ENCODE results near the gene HIRIP3. TPM values are rescaled to one million over a fixed set of nuclear protein-coding genes. Genes with fewer than 3 reads are reported as not detected.

The HIRIP3 gene
- total and polyA plus RNA-seq, 2 of the 13 experiments (the other 11 are each of a cell fraction or from before 2014, with no cell fraction given): 12.6 to 17.2 TPM

DNA sequence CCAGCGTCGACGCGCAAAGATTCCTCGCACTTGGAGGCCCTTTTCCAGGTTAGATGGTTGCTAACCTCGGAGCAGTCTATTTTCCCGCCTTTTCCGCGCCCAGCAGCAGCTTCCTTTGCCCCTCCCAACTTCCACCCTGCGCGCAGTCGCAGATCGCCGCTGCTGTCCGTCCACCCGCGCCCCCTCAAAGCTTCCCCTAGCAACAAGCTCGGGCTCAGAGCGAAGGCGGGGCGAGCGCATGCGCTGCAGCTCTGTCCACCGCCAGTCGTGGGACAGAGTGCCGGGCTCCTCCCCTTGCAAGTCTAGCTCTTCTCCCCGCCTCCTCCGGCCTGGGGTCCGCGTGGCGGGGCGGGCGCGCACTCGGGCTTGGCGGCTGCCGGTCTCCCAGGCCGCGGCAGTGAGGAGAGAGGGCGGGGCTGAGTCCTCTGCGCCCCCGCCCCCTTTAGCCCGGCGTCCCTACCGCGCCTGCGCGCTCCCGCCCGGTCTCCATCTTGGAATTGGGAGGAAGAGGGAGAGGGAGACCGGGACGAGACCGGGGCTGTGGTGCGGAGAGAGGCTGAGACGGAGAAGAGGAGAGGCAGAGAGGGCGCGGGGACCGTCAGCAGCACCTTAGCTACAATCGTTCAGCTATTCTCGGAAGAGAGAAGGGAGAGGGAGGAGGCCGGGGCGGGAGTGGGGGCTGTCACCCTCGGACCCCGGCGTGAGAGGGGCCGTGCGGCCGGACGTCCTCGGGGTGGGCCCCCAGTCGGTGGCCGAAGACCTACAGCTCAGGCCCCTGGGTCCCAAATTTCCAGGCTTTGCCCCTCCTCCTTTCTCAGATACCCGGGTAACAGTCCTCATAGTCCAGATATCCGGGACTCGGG, 21.8 kb downstream of the HIRIP3 start, which contains the start of gene TAOK2 (continued):
- TF ChIP-seq, protein P1, sequence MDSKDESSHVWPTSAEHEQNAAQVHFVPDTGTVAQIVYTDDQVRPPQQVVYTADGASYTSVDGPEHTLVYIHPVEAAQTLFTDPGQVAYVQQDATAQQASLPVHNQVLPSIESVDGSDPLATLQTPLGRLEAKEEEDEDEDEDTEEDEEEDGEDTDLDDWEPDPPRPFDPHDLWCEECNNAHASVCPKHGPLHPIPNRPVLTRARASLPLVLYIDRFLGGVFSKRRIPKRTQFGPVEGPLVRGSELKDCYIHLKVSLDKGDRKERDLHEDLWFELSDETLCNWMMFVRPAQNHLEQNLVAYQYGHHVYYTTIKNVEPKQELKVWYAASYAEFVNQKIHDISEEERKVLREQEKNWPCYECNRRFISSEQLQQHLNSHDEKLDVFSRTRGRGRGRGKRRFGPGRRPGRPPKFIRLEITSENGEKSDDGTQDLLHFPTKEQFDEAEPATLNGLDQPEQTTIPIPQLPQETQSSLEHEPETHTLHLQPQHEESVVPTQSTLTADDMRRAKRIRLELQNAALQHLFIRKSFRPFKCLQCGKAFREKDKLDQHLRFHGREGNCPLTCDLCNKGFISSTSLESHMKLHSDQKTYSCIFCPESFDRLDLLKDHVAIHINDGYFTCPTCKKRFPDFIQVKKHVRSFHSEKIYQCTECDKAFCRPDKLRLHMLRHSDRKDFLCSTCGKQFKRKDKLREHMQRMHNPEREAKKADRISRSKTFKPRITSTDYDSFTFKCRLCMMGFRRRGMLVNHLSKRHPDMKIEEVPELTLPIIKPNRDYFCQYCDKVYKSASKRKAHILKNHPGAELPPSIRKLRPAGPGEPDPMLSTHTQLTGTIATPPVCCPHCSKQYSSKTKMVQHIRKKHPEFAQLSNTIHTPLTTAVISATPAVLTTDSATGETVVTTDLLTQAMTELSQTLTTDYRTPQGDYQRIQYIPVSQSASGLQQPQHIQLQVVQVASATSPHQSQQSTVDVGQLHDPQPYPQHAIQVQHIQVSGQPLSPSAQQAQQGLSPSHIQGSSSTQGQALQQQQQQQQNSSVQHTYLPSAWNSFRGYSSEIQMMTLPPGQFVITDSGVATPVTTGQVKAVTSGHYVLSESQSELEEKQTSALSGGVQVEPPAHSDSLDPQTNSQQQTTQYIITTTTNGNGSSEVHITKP (CRISPR knock-in tag; IDR thresholded peaks at IDR 0.05; ENCODE audit: low read depth): peak; percentile 71
- TF ChIP-seq, protein P2, sequence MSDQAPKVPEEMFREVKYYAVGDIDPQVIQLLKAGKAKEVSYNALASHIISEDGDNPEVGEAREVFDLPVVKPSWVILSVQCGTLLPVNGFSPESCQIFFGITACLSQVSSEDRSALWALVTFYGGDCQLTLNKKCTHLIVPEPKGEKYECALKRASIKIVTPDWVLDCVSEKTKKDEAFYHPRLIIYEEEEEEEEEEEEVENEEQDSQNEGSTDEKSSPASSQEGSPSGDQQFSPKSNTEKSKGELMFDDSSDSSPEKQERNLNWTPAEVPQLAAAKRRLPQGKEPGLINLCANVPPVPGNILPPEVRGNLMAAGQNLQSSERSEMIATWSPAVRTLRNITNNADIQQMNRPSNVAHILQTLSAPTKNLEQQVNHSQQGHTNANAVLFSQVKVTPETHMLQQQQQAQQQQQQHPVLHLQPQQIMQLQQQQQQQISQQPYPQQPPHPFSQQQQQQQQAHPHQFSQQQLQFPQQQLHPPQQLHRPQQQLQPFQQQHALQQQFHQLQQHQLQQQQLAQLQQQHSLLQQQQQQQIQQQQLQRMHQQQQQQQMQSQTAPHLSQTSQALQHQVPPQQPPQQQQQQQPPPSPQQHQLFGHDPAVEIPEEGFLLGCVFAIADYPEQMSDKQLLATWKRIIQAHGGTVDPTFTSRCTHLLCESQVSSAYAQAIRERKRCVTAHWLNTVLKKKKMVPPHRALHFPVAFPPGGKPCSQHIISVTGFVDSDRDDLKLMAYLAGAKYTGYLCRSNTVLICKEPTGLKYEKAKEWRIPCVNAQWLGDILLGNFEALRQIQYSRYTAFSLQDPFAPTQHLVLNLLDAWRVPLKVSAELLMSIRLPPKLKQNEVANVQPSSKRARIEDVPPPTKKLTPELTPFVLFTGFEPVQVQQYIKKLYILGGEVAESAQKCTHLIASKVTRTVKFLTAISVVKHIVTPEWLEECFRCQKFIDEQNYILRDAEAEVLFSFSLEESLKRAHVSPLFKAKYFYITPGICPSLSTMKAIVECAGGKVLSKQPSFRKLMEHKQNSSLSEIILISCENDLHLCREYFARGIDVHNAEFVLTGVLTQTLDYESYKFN (CRISPR knock-in tag; conservative IDR thresholded peaks at IDR 0.05): peak; percentile 79
- TF ChIP-seq ZNF136 (CRISPR knock-in tag; IDR thresholded peaks at IDR 0.05; ENCODE audit: low read depth) (0 out of 2 replicates have a peak, but pooled peaks have one; percentile 24), CEBPG (CRISPR knock-in tag; IDR thresholded peaks at IDR 0.05) (no peak), SATB2 (CRISPR knock-in tag; IDR thresholded peaks at IDR 0.05) (no peak), FOXK1 (CRISPR knock-in tag; IDR thresholded peaks at IDR 0.05; ENCODE audit: borderline replicate concordance, low read depth) (peak; percentile 79; the same call in 1 of the 2 replicates), ZNF7 (CRISPR knock-in tag; IDR thresholded peaks at IDR 0.05) (no peak), TBP (CRISPR knock-in tag; IDR thresholded peaks at IDR 0.05) (no peak), NR2F6 (IDR thresholded peaks at IDR 0.05) (no peak), NR2F6 (CRISPR knock-in tag; IDR thresholded peaks at IDR 0.05) (no peak; the same call in 1 of the 2 replicates), TCF7 (IDR thresholded peaks at IDR 0.05; ENCODE audit: low read depth) (no peak), ZNF24 (IDR thresholded peaks at IDR 0.05) (no peak)
- TF ChIP-seq, protein P3, sequence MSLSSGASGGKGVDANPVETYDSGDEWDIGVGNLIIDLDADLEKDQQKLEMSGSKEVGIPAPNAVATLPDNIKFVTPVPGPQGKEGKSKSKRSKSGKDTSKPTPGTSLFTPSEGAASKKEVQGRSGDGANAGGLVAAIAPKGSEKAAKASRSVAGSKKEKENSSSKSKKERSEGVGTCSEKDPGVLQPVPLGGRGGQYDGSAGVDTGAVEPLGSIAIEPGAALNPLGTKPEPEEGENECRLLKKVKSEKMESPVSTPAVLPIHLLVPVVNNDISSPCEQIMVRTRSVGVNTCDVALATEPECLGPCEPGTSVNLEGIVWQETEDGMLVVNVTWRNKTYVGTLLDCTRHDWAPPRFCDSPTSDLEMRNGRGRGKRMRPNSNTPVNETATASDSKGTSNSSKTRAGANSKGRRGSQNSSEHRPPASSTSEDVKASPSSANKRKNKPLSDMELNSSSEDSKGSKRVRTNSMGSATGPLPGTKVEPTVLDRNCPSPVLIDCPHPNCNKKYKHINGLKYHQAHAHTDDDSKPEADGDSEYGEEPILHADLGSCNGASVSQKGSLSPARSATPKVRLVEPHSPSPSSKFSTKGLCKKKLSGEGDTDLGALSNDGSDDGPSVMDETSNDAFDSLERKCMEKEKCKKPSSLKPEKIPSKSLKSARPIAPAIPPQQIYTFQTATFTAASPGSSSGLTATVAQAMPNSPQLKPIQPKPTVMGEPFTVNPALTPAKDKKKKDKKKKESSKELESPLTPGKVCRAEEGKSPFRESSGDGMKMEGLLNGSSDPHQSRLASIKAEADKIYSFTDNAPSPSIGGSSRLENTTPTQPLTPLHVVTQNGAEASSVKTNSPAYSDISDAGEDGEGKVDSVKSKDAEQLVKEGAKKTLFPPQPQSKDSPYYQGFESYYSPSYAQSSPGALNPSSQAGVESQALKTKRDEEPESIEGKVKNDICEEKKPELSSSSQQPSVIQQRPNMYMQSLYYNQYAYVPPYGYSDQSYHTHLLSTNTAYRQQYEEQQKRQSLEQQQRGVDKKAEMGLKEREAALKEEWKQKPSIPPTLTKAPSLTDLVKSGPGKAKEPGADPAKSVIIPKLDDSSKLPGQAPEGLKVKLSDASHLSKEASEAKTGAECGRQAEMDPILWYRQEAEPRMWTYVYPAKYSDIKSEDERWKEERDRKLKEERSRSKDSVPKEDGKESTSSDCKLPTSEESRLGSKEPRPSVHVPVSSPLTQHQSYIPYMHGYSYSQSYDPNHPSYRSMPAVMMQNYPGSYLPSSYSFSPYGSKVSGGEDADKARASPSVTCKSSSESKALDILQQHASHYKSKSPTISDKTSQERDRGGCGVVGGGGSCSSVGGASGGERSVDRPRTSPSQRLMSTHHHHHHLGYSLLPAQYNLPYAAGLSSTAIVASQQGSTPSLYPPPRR (CRISPR knock-in tag; IDR thresholded peaks at IDR 0.05; ENCODE audit: borderline replicate concordance): peak; percentile 59; the same call in 1 of the 2 replicates
- TF ChIP-seq, protein P4, sequence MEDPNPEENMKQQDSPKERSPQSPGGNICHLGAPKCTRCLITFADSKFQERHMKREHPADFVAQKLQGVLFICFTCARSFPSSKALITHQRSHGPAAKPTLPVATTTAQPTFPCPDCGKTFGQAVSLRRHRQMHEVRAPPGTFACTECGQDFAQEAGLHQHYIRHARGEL (CRISPR knock-in tag; IDR thresholded peaks at IDR 0.05): peak; percentile 77; the same call in 1 of the 2 replicates
- TF ChIP-seq, protein P5, sequence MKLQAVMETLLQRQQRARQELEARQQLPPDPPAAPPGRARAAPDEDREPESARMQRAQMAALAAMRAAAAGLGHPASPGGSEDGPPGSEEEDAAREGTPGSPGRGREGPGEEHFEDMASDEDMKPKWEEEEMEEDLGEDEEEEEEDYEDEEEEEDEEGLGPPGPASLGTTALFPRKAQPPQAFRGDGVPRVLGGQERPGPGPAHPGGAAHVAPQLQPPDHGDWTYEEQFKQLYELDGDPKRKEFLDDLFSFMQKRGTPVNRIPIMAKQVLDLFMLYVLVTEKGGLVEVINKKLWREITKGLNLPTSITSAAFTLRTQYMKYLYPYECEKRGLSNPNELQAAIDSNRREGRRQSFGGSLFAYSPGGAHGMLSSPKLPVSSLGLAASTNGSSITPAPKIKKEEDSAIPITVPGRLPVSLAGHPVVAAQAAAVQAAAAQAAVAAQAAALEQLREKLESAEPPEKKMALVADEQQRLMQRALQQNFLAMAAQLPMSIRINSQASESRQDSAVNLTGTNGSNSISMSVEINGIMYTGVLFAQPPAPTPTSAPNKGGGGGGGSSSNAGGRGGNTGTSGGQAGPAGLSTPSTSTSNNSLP (IDR thresholded peaks at IDR 0.05; ENCODE audit: low read depth, low read length): peak; percentile 9; the same call in 1 of the 2 replicates

All from HepG2 (cell line).